ENCODE data around the gene SLC2A2. TPM values are rescaled to one million over a fixed set of nuclear protein-coding genes. Genes with fewer than 3 reads are reported as not detected.

The SLC2A2 gene
- total and polyA plus RNA-seq, 4 donors: 160 to 506 (median 321) TPM

DNA sequence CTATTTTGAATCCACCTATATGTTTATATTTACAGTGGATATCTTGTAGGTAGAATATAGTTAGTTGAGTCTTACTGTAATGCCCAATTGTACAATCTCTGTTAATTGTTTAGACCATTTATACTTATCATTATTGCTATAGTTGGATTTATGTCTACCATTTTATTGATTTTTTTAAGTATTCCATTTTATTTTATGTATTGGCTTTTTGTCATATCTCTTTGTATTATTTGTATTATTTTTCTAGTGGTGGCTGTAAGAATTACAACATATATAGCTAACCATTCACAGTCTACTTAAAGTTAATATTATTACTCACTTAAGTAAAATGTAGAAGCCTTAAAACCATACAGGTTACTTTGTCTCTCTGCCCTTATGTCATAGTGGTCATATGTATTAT lies 46.1 kb downstream of the SLC2A2 start:
- Histone ChIP-seq H3K4me3 (ENCODE audit: low read depth in 1 of 3, low read length in 3 of 3) (no peak overlapping the region), H3K27me3 (ENCODE audit: control insufficient read depth in 4 of 4, insufficient read depth in 4 of 4, low read length in 3 of 4) (no peaks in the 10 kb centered on the region), H3K4me1 (ENCODE audit: control insufficient read depth in 4 of 4, insufficient read depth in 4 of 4, low read length in 3 of 4) (peaks cover 0 to 2% (median 0%) of the 10 kb centered on the region in 4 donors), H3K9me3 (ENCODE audit: control insufficient read depth in 4 of 4, low read length in 3 of 4) (no peaks in the 10 kb centered on the region), H3K9ac (ENCODE audit: low read depth in 1 of 2, low read length in 2 of 2) (no peak overlapping the region), H3K27ac (ENCODE audit: low read depth in 1 of 2, low read length in 2 of 2) (no peak overlapping the region), H3K36me3 (ENCODE audit: control insufficient read depth in 4 of 4, insufficient read depth in 3 of 4, low read depth in 1 of 4, low read length in 3 of 4) (no peaks in the 10 kb centered on the region)
- TF ChIP-seq TAF1 (conservative IDR thresholded peaks at IDR 0.05) (no peak), SP1 (IDR thresholded peaks at IDR 0.05) (no peak), YY1 (IDR thresholded peaks at IDR 0.05) (no peak), JUND (IDR thresholded peaks at IDR 0.05) (no peak), RXRA (IDR thresholded peaks at IDR 0.05) (no peak), HNF4G (IDR thresholded peaks at IDR 0.05) (no peak), FOXA2 (IDR thresholded peaks at IDR 0.05) (no peak)
- TF ChIP-seq, protein P1, sequence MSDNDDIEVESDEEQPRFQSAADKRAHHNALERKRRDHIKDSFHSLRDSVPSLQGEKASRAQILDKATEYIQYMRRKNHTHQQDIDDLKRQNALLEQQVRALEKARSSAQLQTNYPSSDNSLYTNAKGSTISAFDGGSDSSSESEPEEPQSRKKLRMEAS (IDR thresholded peaks at IDR 0.05): no peak
- TF ChIP-seq, protein P2, sequence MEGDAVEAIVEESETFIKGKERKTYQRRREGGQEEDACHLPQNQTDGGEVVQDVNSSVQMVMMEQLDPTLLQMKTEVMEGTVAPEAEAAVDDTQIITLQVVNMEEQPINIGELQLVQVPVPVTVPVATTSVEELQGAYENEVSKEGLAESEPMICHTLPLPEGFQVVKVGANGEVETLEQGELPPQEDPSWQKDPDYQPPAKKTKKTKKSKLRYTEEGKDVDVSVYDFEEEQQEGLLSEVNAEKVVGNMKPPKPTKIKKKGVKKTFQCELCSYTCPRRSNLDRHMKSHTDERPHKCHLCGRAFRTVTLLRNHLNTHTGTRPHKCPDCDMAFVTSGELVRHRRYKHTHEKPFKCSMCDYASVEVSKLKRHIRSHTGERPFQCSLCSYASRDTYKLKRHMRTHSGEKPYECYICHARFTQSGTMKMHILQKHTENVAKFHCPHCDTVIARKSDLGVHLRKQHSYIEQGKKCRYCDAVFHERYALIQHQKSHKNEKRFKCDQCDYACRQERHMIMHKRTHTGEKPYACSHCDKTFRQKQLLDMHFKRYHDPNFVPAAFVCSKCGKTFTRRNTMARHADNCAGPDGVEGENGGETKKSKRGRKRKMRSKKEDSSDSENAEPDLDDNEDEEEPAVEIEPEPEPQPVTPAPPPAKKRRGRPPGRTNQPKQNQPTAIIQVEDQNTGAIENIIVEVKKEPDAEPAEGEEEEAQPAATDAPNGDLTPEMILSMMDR (IDR thresholded peaks at IDR 0.05; ENCODE audit: low read depth, low read length, missing input control): no peak
- TF ChIP-seq, protein P3, sequence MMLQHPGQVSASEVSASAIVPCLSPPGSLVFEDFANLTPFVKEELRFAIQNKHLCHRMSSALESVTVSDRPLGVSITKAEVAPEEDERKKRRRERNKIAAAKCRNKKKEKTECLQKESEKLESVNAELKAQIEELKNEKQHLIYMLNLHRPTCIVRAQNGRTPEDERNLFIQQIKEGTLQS (IDR thresholded peaks at IDR 0.05): no peak
- DNase-seq (ENCODE audit: low spot score): no peak

DNA sequence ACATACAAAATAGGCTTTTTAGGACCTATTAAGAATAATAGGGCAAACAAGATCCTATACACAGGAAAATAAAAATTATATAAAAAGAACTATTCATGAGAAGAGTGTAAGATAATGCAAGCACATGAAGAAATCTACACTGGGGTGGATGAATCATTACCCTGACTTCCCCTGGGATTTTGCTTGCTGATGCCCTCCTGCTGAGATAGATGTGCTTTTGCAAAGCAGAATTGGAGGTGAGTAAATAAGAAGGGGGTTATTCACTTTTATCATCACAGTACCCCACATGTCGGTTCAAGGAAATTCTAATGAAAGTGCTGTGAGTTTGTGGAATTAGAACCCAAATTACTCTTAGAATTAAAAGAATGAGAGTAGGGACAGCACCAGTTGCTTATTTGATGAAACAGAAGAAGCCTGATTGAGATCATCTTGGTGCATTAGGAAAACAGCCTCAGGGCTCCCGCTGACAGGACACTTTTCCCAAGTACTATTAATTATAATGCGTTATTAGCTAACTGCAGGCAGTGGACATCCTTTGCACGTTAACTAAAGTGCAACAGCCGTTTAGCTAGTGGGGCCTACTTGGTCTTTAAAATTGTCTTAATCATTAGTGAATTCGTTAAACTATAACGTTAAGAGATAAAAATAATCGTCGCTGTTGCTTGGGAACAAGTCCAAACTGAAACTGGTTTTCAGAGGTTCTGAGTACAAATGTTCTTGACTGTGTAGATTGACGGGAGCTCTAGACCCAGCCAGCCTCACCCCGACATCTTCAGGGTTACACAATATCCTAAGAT lies 48.4 kb downstream of the SLC2A2 start:
- Histone ChIP-seq H3K4me3 (ENCODE audit: low read depth in 1 of 3, low read length in 3 of 3) (no peak overlapping the region), H3K4me1 (ENCODE audit: control insufficient read depth in 4 of 4, insufficient read depth in 4 of 4, low read length in 3 of 4) (peaks cover 0 to 5% (median under 1%) of the 10 kb centered on the region in 4 donors), H3K9ac (ENCODE audit: low read depth in 1 of 2, low read length in 2 of 2) (no peak overlapping the region), H3K9me3 (ENCODE audit: control insufficient read depth in 4 of 4, low read length in 3 of 4) (no peaks in the 10 kb centered on the region), H3K27ac (ENCODE audit: low read depth in 1 of 2, low read length in 2 of 2) (no peak overlapping the region), H3K27me3 (ENCODE audit: control insufficient read depth in 4 of 4, insufficient read depth in 4 of 4, low read length in 3 of 4) (no peaks in the 10 kb centered on the region), H3K36me3 (ENCODE audit: control insufficient read depth in 4 of 4, insufficient read depth in 3 of 4, low read depth in 1 of 4, low read length in 3 of 4) (no peaks in the 10 kb centered on the region)
- no peak for TF ChIP-seq EGR1 (IDR thresholded peaks at IDR 0.05; ENCODE audit: low read depth in 2 of 2)
- TF ChIP-seq RXRA (IDR thresholded peaks at IDR 0.05): no peak
- TF ChIP-seq NR2F2 (IDR thresholded peaks at IDR 0.05): no peak
- peak; percentile 19 for TF ChIP-seq SP1 (IDR thresholded peaks at IDR 0.05)
- TF ChIP-seq HNF4A (conservative IDR thresholded peaks at IDR 0.05): peak in 1 of 2 donors; percentile 2
- TF ChIP-seq, protein P2 (IDR thresholded peaks at IDR 0.05; ENCODE audit: low read depth, low read length, missing input control): no peak
- DNase-seq (ENCODE audit: low spot score): no peak
- 61% methylated on average over 11 of the region's 11 CpGs for WGBS

DNA sequence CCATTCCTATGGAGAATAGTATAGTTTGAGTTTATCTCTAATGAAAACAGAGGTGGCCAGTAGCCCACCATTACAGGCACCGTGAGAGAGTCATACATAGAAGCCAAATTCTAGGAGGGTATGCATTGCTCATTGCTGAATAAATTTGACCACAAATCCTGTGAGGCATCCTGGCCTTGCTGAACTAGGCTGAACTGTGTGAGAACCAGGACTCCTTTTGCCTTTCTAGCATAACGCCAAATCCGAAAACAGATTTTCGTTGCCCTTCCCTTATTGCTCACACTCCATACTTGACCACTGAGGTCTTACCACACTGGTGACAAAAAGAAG lies 50.4 kb downstream of the SLC2A2 start:
- TF ChIP-seq FOXA1 (IDR thresholded peaks at IDR 0.05): no peak
- TF ChIP-seq, protein P3 (IDR thresholded peaks at IDR 0.05): no peak
- TF ChIP-seq RXRA (IDR thresholded peaks at IDR 0.05): no peak
- TF ChIP-seq GABPA (IDR thresholded peaks at IDR 0.05 in 1 of 2, conservative IDR thresholded peaks at IDR 0.05 in 1 of 2): no peak
- TF ChIP-seq HNF4A (conservative IDR thresholded peaks at IDR 0.05): no peak
- TF ChIP-seq FOXA2 (IDR thresholded peaks at IDR 0.05): no peak
- TF ChIP-seq, protein P2 (IDR thresholded peaks at IDR 0.05; ENCODE audit: low read depth, low read length, missing input control): no peak
- TF ChIP-seq, protein P4, sequence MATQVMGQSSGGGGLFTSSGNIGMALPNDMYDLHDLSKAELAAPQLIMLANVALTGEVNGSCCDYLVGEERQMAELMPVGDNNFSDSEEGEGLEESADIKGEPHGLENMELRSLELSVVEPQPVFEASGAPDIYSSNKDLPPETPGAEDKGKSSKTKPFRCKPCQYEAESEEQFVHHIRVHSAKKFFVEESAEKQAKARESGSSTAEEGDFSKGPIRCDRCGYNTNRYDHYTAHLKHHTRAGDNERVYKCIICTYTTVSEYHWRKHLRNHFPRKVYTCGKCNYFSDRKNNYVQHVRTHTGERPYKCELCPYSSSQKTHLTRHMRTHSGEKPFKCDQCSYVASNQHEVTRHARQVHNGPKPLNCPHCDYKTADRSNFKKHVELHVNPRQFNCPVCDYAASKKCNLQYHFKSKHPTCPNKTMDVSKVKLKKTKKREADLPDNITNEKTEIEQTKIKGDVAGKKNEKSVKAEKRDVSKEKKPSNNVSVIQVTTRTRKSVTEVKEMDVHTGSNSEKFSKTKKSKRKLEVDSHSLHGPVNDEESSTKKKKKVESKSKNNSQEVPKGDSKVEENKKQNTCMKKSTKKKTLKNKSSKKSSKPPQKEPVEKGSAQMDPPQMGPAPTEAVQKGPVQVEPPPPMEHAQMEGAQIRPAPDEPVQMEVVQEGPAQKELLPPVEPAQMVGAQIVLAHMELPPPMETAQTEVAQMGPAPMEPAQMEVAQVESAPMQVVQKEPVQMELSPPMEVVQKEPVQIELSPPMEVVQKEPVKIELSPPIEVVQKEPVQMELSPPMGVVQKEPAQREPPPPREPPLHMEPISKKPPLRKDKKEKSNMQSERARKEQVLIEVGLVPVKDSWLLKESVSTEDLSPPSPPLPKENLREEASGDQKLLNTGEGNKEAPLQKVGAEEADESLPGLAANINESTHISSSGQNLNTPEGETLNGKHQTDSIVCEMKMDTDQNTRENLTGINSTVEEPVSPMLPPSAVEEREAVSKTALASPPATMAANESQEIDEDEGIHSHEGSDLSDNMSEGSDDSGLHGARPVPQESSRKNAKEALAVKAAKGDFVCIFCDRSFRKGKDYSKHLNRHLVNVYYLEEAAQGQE (IDR thresholded peaks at IDR 0.05): no peak
- DNase-seq (ENCODE audit: low spot score): no peak
- WGBS: 95% methylated on average over 4 of the region's 4 CpGs
- peaks cover 0 to 13% (median 3%) of the 10 kb centered on the region in 4 donors for H3K4me1 ChIP-seq (ENCODE audit: control insufficient read depth in 4 of 4, insufficient read depth in 4 of 4, low read length in 3 of 4)
- H3K4me3 ChIP-seq (ENCODE audit: low read depth in 1 of 3, low read length in 3 of 3): no peak overlapping the region
- no peak overlapping the region for H3K9ac ChIP-seq (ENCODE audit: low read depth in 1 of 2, low read length in 2 of 2)
- H3K9me3 ChIP-seq (ENCODE audit: control insufficient read depth in 4 of 4, low read length in 3 of 4): no peaks in the 10 kb centered on the region
- no peaks in the 10 kb centered on the region for H3K27me3 ChIP-seq (ENCODE audit: control insufficient read depth in 4 of 4, insufficient read depth in 4 of 4, low read length in 3 of 4)
- H3K36me3 ChIP-seq (ENCODE audit: control insufficient read depth in 4 of 4, insufficient read depth in 3 of 4, low read depth in 1 of 4, low read length in 3 of 4): no peaks in the 10 kb centered on the region
- H3K27ac ChIP-seq (ENCODE audit: low read depth in 1 of 2, low read length in 2 of 2): no peak overlapping the region

Data from liver (tissue), 9 donors.